Measurements from ENCODE around the gene KCNIP2. TPM values are rescaled to one million over a fixed set of nuclear protein-coding genes. Genes with fewer than 3 reads are reported as not detected.
"Not testable (repeated sequence)": the region's sequence is repeated elsewhere in the genome, so short reads cannot be mapped to it uniquely, and the experiment has no call there.

The KCNIP2 gene
- polyA plus RNA-seq, 4 donors, result 2.0 to 8.8 (median 4.9) TPM

DNA sequence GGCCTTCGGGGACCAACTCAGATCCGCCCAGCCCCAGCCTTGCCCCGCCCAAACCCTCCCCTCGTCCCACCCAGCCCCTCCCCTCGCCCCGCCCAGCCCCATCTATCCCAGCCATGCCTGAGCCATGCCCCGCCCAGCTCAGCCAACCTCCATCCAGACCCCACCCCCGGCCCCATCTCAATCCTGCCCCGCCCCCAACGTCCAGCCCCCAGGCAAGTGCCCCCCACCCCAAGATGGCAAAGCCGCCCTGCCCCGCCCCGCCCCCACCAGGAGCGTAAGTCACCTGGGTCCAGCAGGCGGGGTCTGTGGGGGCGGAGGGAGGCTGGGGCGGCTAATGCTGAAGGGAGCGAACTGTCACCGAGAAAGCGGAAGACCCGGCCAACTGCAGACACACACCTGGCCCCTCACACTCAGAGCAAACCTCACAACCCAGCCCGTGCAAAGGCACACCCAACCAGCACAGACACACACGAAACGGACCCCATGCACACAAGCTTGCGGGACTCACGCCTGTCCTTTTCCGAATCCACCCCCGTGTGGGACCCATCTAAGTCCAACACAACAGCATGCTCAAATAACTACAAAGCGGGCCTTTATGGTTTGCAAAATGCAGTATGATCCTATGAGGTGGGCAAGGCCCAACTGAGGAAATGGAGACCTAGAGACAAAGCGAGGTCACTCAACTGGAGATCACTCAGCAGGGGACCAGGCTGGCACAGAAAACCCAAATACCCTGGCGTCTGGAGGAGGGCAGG, 13.9 kb downstream of the KCNIP2 start:
- no peak for DNase-seq (ENCODE audit: low read depth in 4 of 4, low spot score in 2 of 4)

GRCh38 chr10:101828766-101829551, 14.6 kb downstream of the KCNIP2 start:
- no peak for DNase-seq (ENCODE audit: low read depth in 4 of 4, low spot score in 2 of 4)

DNA sequence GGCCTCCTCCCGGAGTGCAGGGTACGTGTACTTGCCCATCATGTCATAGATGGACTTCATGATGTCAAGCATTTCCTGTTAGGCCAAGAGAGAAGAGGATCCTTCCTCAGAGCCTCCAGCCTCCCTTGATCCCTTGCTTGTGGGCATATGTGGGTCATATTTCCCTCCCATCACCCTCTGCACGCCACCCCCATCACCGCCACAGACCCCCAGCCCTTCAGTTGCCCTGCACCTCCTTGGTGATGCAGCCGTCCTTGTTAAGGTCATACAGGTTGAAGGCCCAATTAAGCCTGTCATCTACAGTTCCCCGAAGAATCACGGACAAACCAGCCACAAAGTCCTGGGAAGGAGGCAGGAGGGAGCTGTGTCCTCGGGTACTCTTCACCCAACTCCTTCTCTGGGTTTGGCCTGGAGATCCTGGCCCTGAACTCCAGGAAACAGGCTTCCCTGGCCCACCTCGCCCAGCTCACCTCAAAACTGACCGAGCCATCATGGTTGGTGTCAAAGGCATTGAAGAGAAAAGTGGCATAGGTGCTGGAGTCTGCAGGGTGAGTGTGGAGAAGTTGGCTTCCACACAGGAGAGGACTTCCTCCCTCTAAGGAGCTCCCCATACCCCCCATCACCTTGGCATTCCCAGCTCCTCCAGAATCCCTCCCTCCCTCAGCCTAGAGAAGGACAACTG, 15.5 kb downstream of the KCNIP2 start:
- DNase-seq (ENCODE audit: low read depth in 4 of 4, low spot score in 2 of 4), result no peak

DNA sequence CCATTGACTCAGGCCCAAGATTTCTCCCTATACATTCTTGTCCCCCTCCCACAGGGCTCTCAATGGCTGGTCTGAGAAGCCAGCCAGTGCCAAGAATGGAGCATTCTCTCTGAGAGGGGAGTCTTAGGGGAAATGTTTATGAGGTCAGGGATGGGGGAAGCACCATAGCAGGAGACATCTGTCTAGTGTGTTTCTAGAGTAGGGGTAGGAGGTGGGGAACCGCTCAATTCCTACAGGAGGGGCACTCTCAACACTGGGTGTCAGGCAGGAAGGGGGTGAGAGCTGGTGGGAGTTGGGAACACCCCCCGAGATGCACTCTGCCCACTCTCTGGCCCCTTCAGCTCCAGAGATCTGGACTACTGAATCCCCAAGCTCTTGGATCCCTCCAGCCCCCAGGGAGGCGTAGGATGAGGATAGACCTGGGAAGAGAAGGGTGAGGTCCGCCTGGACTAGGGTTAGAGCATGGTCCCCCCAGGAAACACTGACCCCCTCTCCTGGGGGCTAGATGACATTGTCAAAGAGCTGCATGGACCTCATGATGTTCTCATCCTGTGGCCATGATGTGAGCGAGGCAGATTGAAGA, 16.7 kb downstream of the KCNIP2 start:
- no peak for DNase-seq (ENCODE audit: low read depth in 4 of 4, low spot score in 2 of 4)

- DNase-seq (ENCODE audit: low read depth in 4 of 4, low spot score in 2 of 4), result no peak
These were observed 18.9 kb downstream of the KCNIP2 start for GRCh38 chr10:101824736-101825135.

DNA sequence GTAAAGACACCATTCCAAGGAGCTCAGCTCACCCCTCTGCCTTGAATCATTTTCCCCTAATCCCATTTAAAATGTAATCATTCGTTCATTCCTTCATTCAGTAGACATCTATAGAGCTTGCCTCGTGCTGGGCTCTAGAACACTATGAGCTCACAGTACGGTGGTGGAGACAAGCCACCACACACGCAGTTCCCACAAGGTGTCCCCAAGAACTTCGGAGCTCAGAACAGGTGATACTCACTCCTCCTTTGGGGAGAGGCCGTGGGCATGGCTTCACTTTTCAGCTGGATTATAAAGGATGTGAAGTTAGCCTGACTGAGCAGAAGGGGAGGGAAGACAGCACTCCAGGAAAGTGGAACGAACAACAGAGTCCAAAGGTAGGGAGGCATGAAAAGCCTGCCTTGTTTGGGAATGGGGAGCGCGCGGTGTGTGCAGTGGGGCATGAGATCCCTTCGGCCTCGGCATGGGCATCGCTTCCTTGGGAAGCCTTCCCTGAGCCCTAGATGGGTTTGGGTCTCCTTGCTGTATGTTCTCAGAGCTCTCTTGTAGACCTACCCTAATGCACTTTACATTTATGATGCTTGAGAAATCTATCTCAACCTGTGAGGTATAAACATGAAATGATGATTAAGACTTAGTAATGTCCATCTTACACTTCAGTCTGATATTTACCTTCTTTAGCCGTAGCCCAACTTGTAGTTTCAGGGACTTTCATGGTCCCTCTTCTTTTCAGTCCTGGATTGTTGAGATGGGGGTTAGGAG, 24.5 kb downstream of the KCNIP2 start:
- peak in 1 of 4 donors; percentile 86 for DNase-seq (ENCODE audit: low read depth in 4 of 4, low spot score in 2 of 4)

GRCh38 chr10:101818119-101818871, 25.3 kb downstream of the KCNIP2 start, which contains the start of gene OGA:
Gene OGA, minus strand, starts transcription at chr10:101818444. Its CDS starts 422 bp downstream, at chr10:101818022.
- peak; percentile 94 to 98 (median 97) for DNase-seq (ENCODE audit: low read depth in 4 of 4, low spot score in 2 of 4)

GRCh38 chr10:101817337-101818118, 26.1 kb downstream of the KCNIP2 start:
- peak in 3 of 4 donors; percentile 72 to 81 (median 76) for DNase-seq (ENCODE audit: low read depth in 4 of 4, low spot score in 2 of 4)

DNA sequence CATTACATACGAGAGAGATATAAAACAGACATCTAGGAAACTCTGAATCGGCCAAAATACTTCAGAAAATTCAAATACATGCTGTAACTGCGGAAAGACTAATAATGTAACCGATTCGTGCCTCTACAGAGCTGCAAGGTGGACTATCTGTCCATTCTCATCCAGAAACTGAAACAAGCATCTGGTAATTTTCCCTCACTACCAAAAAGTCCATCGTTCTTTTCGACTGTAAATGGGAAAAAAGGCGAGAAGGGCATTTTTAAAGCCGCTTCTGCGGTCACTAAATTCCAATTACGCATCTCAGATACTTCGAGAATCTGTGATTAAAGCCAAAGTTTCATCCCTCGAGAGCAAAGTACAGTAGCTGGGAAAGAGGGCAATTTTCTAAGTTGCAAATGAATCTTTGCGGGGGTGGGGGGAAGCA, 26.7 kb downstream of the KCNIP2 start:
- no peak for DNase-seq (ENCODE audit: low read depth in 4 of 4, low spot score in 2 of 4)

DNA sequence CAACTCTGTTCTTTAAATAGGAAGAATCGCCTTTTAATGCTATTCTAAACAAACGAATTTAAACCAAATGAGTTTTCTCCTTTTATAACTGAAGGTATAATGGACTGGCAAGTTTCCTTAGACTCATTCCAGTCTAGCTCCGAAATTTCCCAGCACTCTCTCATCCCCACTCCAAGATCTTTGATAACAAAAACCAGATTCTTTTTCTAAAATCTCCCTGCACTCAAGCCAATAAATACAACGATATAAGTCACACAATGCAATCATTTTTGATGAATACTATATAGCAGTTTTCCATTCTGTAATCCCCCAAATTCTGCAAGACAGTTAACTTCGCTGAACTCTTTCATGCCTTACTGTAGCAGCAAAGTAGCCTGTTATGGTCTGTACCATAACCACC, 27.2 kb downstream of the KCNIP2 start:
- DNase-seq (ENCODE audit: low read depth in 4 of 4, low spot score in 2 of 4), result no peak

- no peak for DNase-seq (ENCODE audit: low read depth in 4 of 4, low spot score in 2 of 4)
These were observed 29.0 kb downstream of the KCNIP2 start for GRCh38 chr10:101814466-101815071.

- no peak for DNase-seq (ENCODE audit: low read depth in 4 of 4, low spot score in 2 of 4)
These were observed 31.0 kb downstream of the KCNIP2 start for GRCh38 chr10:101812606-101813005.

- no peak for DNase-seq (ENCODE audit: low read depth in 4 of 4, low spot score in 2 of 4)
These were observed 36.4 kb downstream of the KCNIP2 start for GRCh38 chr10:101807158-101807557.

DNA sequence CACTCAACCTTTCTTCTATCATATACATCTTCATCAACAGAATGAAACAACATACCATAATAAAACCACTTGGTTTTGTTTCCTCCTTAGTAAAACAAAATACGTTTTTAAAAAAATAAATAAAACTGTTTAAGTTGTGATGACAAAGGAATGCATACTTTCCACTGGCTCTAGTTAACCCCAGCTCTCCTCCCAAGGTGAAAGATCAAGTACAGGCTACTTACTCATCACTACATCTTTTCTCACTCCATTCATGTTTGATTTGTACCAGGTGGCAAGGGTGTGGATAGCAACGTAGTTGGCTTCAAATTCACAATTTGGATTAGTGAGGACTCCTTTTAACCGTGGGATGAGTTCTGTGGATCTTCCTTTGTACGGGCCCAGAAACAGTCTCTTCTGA, 40.1 kb downstream of the KCNIP2 start:
- DNase-seq (ENCODE audit: low read depth in 4 of 4, low spot score in 2 of 4), result no peak

- DNase-seq (ENCODE audit: low read depth in 4 of 4, low spot score in 2 of 4), result no peak
These were observed 46.1 kb downstream of the KCNIP2 start for GRCh38 chr10:101797403-101798059.

GRCh38 chr10:101793526-101793925, 50.1 kb downstream of the KCNIP2 start:
- no peak for DNase-seq (ENCODE audit: low read depth in 4 of 4, low spot score in 2 of 4)

GRCh38 chr10:101789686-101790085, 53.9 kb downstream of the KCNIP2 start:
- no peak for DNase-seq (ENCODE audit: low read depth in 4 of 4, low spot score in 2 of 4)

- DNase-seq (ENCODE audit: low read depth in 4 of 4, low spot score in 2 of 4), result not testable (repeated sequence)
These were observed 54.4 kb downstream of the KCNIP2 start for GRCh38 chr10:101789231-101789630.
